Stimulated activated naive CD4-positive, alpha-beta T cell treated with Interleukin-2 at 50 U/mL for 16 hours (primary cell): Measurements from ENCODE around the gene ZNF25.
A peak's percentile ranks its signal among the peaks of the same experiment; 100 is the strongest.
"Not testable (repeated sequence)": the region's sequence is repeated elsewhere in the genome, so short reads cannot be mapped to it uniquely, and the experiment has no call there.

Experiments used
- DNase-seq: peaks from one replicate; lab custom pipeline; 2025; lab: John Stamatoyannopoulos, UW

ZNF25 gene

DNA sequence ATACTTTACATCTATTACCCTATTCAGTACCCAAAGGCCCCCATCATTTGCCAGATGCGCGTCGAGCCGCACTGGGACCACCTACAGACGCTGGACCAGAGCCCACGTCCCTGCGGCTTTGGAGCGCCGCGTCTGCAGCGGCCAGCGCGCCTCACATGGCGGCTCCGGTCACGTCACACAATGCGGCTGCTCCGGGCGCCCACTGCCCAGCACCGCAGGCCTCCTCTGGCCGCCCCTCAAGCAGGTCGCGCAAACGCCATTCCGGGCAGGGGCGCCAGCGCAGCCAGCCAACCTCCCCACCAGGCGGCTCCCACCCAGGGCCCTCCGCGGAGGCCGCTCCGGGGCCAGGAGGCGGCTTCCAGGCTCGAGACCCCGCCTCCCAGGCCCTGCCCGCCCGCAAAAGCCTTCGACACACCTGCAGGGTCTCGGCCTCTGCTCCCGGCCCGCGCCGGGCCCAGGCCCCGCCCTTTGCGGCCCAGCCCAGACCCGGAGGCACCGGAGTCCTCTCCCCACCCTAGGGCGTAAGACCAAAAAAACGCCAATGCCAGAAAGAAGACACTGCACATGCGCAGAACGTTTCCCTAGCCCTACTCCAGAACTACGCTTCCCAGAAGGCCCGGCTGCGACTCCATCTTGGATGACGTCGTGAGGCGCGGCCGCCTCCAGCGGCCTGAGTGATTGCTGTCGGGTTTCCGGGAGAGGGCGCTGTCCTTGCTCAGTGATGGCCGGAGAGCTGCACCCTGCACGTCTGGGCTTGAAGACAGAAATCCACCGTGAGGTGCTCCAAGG is at the start of gene ZNF25:
ZNF25 (minus strand) TSS at position 557 of the 789 bp plus-strand sequence. CDS start 4,925 bp downstream, outside the sequence.
- peak; percentile 98 for DNase-seq

DNA sequence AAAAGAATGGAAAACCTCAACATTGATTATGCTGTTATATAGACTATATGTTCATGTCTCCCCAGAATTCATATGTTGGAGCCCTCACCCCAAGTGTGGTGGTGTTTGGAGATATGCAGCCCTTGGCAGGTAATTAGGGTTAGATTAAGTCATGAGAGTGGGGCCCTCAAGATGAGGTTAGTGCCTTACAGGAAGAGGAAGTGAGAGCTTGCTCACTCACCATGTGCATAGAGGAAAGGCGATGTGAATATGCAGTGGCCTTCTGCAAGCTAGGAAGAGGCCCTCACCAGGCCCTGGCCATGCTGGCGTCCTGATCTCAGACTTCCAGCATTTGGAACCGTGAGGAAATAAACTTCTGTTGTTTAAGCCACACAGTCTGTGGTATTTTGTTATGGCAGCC is 48.8 kb upstream of the ZNF25 start:
- no peak for DNase-seq

DNA sequence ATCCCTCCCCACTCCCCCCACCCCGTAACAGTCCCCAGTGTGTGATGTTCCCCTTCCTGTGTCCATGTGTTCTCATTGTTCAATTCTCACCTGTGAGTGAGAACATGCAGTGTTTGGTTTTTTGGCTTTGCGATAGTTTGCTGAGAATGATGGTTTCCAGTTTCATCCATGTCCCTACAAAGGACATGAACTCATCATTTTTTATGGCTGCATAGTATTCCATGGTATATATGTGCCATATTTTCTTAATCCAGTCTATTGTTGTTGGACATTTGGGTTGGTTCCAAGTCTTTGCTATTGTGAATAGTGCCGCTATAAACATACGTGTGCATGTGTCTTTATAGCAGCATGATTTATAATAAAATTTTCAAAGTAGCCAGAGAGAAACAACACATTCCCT is 42.7 kb upstream of the ZNF25 start:
- not testable (repeated sequence) for DNase-seq

DNA sequence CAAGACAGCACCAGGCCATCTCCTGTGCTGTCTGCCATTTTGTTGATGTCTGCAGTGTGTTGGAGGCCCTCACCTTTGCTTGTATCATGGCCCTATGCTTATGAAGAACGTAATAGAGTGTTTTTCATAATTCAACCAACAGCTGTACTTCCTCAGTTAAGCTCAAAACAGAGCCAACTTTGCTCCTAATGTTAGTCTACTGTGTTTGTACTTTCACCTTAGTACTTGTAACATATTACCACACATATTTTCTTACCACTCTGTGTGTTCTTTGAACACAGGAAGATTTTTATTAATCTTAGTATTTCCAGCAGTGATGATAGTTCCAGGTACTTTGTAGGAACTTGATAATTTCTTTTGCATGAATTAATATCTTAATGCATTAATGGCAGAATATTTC is 39.9 kb upstream of the ZNF25 start:
- DNase-seq = no peak

DNA sequence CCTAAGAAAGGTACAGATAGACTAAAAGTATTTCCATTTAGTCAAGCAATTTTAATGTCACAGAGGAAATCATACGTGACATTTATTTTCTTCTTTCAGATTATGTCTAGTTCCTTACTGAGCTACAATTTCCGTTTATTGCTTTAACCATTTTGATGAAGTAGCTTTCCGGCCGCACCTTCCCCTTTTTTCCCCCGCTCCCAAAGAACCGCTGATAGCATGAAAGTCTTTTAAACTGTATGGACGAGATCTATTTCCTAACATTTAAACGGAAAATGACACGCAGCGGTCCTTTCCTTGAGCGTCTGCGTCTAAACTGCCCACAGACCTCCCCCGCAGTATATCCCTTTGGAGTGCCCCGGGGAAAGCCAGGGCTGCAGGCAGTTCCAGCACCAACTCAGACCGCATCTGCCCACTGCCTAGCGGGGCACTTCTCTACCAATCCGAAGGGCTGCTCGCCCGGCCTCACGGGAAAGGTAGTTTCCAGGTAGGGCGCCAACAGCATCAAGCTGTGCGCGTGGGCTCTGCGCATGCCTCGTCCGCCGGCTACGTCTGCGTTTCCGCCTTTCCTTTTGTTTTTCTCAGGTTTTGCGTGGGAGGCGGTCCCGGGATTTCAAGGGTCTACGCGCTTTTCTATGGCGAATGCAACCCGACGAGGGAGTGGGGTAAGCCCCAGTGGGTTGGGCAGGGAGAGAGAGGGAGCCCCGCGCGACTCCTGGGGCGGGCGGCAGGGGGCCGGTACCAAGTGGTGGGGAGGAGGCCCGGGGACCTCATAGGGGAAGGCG is 33.9 kb upstream of the ZNF25 start, which contains the start of gene ZNF33A:
ZNF33A (plus strand) TSS at position 557 of the 785 bp plus-strand sequence. CDS start 1,667 bp downstream, outside the sequence.
- DNase-seq = peak; percentile 90

DNA sequence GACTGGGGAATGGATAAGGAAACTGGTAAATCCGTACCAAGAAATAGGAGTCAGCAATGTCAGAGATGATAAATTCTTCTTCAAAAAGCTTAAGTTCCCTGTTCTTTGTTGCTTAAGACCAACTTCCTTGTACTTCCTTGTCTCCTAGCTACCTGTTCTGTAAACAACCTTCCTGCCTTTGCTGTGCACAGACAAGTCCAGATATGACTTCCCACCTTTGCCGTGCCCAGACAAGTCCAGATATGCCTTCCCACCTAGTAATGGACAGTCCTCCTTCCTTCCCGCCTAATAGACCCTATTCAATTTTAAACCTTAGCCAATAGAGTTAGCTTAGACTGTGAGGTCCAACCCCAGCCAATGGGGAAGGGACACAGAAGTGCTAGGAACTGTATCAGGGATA is 31.5 kb upstream of the ZNF25 start:
- DNase-seq = no peak

DNA sequence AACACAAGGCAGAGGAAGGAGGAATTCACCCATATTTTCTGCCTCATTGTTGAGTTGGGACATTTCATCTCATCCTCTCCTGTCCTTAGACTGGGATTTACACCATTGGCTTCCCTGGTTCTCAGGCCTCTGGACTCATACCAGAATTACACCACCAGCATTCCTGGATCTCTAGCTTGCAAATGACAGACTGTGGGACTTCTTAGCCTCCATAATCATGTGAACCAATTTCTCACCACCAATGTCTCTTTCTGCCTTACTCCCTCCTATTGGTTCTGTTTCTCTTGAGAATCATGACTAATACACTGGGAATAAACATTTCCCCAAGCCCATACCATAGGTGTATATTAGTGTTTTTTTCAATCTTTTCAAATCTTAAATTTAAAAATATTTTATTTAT is 31.1 kb upstream of the ZNF25 start:
- DNase-seq = no peak

DNA sequence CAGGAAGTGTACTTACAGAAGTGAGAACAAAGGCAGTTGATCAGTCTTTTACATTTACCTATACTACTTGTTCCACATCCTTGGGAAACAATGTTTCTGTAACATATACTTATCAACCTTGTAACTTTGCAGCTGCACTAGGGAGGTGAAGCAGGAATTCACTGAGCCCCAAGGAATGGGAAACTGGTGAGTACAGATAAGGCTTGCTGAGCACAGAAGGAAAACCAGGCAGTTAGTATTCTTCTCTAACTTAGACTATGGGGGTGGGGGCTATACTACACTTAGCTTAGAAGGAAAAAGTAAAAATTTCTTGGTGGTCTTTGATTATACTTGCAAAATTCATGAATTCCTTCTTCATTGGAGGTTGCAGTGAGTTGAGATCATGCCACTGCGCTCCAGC is 27.1 kb upstream of the ZNF25 start:
- no peak for DNase-seq

DNA sequence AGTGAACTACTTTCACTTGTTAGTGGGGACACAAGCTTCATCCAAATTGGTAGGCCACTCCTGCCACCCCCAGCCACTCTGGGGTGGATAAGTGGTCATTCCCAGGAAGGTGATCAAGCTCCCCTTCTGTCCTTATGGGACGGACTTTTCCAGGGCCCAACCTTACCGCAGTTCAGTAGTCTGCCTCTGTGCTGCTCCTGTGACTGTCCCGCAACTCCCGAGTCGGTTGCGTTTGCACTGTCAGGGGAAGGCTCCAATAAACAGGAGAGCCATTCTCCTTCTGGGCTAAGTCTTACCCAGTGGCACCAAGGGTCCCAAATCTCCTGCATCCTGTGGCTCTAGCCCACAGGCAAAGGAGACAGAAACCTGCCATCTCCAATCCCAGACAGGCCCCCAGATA is 26.6 kb upstream of the ZNF25 start:
- no peak for DNase-seq

DNA sequence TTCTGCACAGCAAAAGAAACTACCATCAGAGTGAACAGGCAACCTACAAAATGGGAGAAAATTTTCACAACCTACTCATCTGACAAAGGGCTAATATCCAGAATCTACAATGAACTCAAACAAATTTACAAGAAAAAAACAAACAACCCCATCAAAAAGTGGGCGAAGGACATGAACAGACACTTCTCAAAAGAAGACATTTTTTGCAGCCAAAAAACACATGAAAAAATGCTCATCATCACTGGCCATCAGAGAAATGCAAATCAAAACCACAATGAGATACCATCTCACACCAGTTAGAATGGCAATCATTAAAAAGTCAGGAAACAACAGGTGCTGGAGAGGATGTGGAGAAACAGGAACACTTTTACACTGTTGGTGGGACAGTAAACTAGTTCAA is 24.0 kb upstream of the ZNF25 start:
- not testable (repeated sequence) for DNase-seq

DNA sequence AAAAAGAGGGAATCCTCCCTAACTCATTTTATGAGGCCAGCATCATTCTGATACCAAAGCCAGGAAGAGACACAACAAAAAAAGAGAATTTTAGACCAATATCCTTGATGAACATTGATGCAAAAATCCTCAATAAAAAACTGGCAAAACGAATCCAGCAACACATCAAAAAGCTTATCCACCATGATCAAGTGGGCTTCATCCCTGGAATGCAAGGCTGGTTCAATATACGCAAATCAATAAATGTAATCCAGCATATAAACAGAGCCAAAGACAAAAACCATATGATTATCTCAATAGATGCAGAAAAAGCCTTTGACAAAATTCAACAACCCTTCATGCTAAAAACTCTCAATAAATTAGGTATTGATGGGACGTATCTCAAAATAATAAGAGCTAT is 22.5 kb upstream of the ZNF25 start:
- DNase-seq = not testable (repeated sequence)

DNA sequence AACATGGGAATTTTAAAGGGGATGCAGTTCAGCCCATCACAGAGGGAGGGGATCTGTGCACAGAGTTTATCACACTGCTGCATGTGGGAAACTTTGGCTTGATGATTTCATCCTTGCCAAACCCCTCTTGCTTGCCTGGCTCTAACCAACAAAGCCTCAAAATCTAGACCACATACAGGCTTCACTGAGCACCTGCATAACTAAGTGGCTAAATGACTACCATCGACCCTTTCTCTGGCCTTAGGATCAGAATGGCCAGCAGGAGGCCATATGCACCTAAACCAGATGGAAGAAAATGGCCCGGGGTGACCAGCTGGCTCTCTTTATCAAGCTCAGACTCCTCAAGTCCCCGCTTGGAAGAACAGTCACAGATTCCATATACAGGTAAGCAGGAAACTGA is 15.6 kb upstream of the ZNF25 start:
- DNase-seq = no peak

DNA sequence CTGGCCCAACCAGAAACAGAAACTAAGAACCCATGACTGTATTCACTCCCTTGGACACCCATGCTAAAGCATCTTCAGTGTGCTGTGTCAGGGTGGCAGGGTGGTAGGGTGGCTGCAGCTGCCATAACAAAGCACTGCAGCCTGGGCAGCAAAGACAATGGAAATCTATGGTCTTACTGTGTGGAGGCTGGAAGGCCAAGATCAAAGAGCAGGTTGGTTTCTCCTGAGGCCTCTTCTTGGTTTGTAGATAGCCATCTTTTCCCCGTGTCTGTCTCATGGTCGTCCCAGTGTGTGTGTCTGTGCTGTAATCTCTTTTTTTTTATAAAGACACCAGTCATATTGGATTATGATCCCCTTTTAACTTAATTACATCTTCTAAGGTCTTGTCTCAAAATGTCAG is 15.2 kb upstream of the ZNF25 start:
- no peak for DNase-seq

DNA sequence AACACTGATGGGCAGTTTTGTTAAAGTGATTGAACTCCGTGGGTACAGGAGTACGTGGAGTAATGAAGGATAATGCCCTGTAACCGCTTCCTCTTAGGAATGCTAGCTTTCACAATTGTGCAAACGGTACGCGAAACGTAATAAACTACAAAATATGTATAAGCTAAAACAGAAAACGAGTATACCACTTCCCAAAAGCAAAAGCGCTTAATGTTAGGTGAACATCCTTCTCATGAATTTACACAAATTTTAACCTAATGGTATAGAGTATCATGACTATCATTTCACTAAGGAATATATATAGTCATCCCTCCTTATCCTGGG is 395 bp upstream of the ZNF25 start:
- DNase-seq = no peak

DNA sequence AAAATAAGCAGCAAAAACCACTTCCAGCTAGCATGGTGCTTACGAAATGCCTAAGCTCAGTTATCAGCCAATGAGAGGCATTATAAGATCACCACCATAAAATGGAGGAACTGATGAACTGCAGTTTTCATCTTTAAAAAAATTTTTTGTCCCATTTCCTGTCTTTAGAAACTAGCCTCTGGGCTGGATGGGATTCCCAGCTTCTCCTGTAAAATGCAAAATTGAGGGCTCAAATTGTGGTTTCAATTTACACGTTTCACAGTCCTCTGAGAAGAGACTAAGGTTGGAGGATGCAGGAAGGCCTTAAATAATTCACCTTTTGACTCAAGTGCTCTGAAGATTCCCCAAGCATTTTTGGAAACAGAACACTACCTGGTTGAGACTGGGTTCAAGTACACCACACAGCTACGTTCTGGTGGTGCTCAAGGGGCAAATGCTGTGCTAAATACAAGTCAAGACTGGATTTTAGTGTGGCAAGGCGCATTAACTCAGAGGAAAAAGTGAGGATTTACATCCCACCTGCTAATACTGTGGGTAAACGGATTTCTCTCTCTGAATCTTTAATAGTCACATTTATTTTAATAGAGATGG is 951 bp downstream of the ZNF25 start:
- DNase-seq = no peak

DNA sequence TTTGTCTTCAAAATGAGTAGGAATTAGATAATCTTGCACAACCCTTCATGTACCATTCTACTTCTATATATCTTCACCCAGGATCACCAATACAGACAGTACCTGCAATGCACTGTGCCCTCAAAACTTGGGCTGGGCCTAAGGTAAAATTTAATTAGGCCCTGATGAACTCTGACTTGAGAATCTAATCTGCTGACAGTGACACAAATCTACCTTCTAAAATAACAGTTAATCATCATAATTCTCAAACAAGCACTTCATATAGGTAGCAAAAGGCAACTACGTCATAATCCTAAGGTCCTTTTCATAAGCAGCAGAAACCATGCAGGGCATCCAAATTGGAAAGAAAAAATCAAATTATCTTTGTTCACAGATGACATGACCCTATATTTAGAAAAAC is 4.1 kb downstream of the ZNF25 start:
- DNase-seq = no peak

DNA sequence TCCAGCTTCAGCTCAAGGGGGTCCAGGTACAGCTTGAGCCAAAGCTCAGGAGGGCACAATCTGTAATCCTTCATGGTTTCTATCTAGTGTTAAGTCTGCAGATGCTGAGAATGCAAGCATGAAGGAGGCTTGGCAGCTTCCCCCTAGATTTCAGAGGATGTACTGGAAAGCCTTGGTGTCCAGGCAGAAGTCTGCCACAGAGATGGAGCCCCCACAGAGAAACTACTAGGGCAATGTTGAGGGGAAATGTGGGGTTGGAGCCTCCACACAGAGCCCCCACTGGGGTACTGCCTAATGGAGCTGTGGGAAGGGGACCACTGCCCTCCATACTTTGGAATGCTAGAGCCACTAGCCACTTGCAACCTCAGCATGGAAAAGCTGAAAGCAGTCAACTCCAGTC is 11.4 kb downstream of the ZNF25 start:
- DNase-seq = no peak

DNA sequence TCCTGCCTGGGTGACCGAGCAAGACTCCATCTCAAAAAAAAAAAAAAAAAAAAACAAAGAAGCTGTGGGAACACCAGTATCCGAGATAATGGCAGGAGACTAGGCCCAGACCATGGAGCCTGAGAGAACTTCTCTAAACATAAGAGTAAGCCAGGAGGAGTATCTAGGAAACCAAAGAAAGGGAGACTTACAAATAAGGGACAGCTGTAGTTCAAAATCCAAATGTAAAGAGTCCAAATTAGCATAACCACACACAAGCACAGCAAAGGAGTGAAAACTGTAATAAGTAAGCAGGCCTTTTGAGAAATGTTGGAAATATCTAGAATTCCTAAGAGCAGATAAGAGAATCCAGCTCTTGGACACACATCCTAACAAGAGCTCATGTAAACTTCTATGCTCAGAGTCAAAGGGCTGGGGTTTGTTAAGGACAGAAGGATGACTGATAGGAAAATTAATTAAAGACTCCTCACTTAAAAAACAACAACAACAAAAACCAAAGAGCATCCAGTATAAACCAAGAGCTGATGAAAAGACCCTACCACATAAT is 15.8 kb downstream of the ZNF25 start:
- no peak for DNase-seq

DNA sequence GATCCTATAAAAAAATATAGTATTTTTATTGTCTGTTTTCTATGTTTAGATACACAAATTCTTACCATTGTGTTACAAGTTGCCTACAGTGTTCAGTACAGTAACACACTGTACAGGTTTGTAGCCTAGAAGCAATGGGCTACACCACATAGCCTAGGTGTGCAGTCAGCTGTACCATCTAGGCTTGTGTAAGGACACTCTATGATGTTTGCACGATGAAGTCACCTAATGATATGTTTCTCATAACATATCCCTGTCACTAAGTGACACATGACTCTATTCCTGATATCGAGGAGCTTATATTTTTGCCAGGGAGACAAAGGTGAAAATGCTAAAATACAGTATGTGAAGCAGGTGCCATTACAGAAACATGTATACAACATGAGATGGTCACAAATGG is 18.6 kb downstream of the ZNF25 start:
- DNase-seq = no peak

DNA sequence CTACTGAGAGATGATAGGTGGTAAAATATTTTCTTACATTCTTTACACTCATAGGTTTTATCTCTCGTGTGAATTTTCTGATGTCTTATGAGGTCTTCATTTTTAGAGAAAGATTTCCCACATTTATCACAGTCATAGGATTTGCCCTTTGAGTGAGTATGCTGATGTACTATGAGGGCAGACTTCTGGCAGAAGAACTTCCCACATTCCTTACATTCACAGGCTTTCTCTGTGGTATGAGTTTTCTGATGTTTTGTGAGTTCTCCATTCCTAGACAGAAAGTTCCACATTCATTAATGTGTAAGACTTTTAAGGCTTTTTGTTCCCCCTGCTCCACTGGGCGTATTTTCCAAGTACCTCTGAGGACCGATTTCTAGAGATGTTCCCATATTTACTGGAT is 23.5 kb downstream of the ZNF25 start:
- DNase-seq = no peak

DNA sequence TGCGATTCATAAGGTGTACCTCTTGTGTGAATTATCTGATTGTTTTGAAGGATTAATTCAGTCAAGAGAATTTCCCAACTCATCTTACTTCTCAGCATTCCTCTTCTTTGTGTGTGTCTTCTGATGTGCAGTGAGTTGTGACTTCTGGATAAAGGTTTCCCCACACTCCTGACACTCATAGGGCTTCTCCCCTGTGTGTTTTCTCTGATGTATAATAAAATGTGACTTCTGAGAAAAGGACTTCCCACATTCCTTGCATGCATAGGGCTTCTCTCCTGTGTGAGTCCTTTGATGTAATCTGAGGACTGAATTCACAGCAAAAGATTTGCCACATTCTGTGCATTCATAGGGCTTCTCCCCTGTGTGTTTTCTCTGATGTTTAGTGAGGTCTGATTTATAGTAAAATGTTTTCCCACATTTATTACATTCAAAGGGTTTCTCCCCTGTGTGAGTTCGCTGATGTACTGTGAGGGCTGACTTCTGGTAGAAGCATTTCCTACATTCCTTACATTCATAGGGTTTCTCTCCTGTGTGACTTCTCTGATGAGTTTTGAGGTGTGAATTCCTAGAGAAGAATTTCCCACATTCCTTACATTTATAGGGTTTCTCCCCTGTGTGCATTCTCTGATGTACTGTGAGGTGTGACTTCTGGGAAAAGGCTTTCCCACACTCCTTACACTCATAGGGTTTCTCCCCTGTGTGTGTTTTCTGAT is 24.2 kb downstream of the ZNF25 start:
- no peak for DNase-seq

DNA sequence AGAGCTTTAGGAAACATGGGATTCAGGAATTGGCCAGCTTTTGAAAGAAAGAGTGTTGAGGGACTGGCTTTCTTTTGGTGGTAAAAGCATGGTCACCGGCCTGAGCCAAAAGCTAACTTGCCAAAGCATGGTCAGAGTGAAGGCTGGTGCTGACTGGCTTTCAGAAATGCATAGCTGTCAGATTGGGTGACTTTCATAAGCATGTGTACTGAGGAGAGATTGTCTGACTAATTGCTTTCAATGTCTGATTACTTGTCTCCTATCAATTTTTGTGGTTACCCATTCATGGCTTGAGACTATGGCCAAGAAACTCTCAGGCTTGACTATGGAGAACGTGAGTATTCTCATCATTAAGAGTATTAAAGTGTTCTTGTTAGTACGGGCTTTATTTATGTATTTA is 28.2 kb downstream of the ZNF25 start:
- DNase-seq = no peak
